Stimulated activated CD8-positive, alpha-beta memory T cell treated with anti-CD3 and anti-CD28 coated beads, Interleukin-4, amount 100 ng/mL, for 24 hours (primary cell): Measurements from ENCODE around the gene OR2B6.
"Not testable (repeated sequence)": the region's sequence is repeated elsewhere in the genome, so short reads cannot be mapped to it uniquely, and the experiment has no call there.

ENCODE experiments used
- DNase-seq: peaks from one replicate; pipeline ENCODE4 v3.0.0-alpha.2; 2020; ENCODE audit warnings: low read depth

OR2B6 gene

DNA sequence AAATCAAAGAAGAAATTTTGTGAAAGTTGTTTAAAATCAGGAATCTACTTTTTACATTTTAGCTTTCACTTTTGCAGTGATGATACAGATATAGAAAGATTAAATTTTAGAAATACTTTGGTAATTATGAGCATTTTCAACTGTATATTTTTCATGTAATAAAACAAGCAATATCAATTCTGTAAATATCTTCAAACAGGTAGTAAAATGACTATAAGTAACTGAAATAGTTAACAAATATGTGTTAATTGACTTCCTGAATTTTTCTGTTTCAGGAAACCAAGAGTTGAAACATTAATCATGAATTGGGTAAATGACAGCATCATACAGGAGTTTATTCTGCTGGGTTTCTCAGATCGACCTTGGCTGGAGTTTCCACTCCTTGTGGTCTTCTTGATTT is at the start of gene OR2B6:
Gene OR2B6, plus strand, starts transcription at position 301 of the 400 bp plus-strand sequence. Its CDS starts 0 bp downstream, at position 301.
- DNase-seq, result no peak

DNA sequence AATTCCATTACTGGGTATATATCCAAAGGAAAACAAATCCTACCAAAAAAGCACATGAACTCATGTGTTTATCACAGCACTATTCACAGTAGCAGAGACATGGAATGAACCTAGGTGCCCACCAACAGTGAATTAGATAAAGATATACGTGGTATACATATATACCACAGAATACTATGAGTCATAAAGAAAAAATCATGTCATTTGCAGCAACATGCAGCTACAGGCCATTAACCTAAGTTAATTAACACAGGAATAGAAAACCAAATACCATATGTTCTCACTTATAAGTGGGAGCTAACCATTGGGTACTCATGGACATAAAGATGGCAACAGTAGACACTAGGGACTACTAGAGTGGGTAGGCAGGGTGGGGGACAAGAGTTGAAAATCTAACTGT is 49.0 kb upstream of the OR2B6 start:
- no peak for DNase-seq

DNA sequence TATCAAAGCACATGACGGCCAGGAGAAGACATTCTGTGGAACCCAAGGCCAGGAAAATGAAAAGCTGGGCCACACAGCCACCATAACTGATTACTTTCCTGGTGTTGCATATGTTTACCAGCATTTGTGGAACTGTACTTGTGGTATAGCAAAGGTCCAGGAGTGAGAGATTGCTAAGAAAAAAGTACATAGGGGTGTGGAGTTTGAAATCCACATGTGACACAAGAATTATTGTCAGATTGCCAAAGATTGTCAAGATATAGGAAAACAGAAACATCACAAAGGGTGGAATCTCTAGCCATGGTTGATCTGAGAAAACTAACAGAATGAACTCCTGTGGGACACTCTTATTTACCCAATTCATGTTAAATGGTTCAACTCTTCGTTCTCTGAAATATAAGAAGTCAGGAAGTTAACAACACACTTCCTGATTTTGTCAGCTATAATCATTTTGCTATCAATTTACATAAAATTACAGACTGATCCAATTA is 45.0 kb upstream of the OR2B6 start, which contains the start of gene OR2B2:
Gene OR2B2, minus strand, starts transcription at position 441 of the 491 bp plus-strand sequence. Its CDS starts 77 bp downstream, at position 364.
- DNase-seq, result no peak

DNA sequence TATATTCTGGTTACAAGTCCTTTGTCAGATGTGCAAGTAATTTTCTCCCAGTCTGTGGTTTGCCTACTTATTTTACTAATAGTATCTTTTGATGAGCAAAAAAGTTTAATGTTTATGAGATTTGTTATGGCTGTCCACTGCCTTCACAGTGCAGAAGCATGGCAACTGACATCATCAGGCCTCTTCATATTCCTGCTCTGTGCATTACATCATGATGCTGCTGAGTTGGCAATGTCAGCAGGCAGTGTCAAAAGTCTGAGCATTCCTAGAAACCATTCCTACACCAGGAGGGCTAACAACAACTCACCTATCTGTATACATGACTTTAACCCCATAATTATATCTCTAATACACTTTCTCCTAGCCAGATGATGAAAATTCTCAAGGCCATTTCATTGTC is 34.1 kb upstream of the OR2B6 start:
- no peak for DNase-seq

DNA sequence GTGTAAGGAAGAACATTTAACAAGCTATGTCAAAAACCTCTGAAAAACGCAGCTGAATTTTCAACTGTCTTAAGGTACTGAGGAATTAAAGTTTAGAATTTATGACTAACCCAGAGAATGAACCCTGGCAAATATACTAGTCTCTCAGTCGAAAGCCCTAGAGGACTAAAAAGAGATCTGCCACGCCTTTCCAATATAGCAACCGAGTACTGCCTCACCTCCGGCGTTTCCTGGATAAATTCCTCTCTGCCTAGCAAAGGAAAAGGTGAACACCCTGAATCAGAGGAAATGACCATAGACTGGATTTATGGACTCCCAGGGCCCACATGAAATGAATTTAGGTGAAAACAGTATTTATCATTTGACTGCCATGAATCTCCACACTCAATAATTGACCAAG is 32.9 kb upstream of the OR2B6 start:
- DNase-seq, result no peak

DNA sequence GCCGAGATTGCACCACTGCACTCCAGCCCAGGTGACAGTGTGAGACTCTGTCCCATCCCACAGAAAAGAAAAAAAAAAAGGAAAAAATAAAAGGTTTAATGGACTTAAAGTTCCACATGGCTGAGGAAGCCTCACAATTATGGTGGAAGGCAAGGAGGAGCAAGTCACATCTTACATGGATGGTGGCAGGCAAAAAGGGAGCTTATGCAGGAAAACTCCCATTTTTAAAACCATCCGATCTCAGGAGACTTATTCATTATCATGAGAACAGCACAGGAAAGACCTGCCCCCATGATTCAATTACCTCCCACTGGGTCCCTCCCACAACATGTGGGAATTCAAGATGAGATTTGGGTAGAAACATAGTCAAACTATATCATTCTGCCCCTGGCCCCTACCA is 29.0 kb upstream of the OR2B6 start:
- not testable (repeated sequence) for DNase-seq

DNA sequence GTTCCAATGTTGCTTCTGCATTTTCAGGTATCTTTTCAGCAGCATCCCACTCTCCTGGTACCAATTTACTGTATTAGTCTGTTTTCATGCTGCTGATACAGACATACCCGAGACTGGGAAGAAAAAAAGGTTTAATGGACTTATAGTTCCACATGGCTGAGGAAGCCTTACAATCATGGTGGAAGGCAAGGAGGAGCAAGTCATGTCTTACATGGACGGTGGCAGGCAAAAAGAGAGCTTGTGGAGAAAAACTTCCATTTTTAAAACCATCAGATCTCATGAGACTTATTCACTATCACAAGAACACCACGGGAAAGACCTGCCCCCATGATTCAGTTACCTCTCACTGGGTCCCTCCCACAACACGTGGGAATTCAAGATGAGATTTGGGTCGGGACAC is 27.1 kb upstream of the OR2B6 start:
- DNase-seq, result not testable (repeated sequence)

DNA sequence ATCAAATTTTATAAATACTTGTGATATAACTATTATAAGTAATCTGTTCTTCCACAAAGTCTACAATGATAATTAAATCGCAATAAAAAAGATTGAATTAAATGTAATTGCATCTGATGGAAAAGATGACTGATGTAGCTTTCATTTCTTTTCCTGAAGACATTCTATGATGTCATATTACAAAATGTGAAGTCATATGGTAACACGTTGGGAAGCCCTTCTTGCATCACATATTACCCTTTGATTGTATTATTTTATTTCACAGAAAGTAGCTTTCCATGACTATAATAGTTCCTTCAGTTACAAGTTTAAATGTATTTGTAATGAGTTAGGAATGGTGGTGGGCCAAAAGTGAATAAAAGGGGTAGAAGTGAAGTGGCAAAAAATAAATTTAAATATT is 25.8 kb upstream of the OR2B6 start:
- no peak for DNase-seq

DNA sequence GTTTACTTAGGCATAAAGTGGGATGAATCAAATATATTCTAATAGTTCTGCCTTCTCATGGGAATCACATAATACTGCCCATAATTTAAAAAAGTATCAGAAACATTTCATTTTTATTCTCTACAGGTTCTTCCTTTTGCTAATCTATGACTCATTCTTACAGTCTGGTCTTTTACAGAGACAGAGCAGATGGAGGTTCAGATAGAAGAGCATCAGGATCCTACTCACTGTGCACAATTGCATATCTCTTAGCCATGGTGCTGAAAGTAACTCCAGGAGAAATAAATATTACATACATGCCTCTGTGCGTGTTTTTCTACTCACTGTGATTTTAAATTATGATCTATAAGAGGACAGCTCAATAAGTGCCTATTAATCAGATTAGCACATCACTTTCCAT is 16.3 kb upstream of the OR2B6 start:
- no peak for DNase-seq

DNA sequence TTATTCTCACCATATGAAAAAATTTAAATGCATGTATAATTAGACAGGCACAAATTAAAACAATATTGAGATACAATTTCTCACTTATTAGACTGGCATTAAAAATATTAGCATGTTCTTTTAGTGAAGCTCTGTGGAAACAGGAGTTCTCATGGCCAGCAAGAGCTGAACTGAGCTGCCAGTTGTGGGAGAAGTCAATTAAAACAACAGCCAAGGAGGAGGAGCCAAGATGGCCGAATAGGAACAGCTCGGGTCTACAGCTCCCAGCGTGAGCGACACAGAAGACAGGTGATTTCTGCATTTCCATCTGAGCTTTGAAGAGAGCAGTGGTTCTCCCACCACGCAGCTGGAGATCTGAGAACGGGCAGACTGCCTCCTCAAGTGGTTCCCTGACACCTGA is 14.0 kb upstream of the OR2B6 start:
- DNase-seq, result not testable (repeated sequence)

DNA sequence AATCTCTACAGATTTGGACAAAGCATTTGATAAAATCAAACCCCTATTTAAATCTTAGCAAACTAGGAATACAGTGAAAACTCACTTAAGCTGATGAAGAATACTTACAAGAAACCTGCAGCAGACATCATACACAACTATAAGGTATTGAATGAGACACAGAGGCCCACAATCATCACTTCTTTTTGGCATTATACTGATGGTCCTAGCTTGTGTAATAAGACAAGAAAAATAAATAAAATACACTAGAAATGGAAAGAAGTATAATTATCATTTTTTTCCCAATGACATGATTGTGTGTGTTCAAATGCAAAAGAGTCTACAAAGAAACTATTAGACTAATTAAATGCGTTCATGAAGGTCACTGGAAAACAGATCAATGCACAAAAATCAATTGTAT is 8.8 kb upstream of the OR2B6 start:
- DNase-seq, result no peak

DNA sequence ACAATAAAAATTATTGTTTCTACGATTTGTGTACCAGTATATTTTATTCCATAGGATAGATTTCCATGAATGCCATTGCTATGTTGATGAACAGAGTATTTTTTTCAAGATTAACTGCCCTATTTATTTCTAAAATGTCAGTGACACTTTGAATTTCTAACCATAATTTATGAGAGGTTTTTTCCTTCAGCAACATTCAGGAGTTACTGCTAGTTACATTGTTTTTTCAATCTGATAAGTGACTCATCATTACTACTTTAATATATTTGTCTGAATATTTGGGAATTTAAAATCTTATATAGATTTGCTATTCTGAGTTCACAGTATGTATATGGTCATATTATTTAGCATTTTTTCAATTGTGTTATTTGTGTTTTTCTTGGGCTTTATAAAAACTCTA is 6.0 kb upstream of the OR2B6 start:
- no peak for DNase-seq

DNA sequence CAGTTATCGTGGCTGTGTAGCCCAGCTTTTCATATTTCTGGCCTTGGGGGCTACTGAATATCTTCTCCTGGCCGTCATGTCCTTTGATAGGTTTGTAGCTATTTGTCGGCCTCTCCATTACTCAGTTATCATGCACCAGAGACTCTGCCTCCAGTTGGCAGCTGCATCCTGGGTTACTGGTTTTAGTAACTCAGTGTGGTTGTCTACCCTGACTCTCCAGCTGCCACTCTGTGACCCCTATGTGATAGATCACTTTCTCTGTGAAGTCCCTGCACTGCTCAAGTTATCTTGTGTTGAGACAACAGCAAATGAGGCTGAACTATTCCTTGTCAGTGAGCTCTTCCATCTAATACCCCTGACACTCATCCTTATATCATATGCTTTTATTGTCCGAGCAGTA is 475 bp downstream of the OR2B6 start:
- no peak for DNase-seq

DNA sequence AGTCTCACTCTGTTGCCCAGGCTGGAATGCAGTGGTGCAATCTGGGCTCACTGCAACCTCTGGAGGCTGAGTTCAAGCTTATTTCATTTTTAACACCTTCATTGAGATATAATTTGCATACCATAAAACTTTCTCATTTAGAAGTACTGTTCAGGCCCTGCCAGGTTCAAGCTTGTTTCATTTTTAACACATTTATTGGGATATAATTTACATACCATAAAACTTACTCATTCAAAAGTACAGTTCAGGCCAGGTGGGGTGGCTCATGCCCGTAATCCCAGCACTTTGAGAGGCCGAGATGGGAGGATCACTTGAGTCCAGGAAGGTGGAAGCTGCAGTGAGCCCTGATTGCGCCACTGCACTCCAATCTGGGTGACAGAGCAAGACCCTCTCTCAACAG is 5.5 kb downstream of the OR2B6 start:
- DNase-seq, result no peak

DNA sequence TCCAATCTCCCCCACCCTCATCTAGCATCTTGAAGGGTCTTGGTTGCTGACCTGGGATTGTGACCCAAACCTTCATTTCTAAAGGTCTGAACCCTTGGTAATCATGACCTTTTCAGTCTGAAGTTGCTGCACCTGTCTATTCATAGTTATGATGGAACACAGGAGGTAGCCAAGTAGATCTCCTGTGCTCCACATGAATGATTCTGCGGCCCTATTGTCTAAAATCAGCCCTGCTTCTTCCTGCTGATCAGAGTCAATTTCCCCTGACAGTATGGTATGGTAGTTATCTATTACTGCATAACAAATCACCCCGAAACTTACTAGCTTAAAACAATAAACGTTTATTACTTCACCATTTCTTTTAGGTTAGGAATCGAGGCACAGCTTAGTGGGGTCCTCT is 9.0 kb downstream of the OR2B6 start:
- no peak for DNase-seq

DNA sequence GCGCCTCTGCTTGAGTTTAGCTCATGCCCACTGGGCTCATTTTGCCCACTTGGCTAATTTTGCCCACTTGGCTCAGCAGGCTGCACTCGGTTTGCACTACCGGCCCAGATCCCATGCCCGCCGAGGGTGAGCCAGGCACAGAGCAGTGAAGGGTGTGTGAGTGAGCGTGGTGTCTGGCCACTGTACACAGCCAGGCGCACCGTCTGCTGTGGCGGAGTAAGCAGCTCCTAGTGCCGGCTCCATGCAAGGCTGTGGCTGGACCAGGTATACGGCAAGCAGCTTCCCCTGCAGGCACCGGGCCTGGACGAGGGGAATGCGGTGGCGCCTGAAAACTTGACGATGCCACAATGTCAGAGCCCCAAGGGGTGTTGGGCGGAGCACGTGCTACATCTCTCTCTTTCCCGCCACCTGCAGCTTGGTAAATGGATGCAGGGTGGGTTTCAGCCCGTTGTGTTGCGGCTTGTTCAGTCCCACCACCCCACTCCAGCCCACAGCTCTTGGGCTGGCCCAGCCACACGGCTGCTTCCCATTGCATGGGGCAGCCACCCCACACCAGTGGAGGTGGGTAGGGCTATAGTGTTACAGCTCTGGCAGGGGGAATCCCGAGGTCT is 9.9 kb downstream of the OR2B6 start:
- no peak for DNase-seq

DNA sequence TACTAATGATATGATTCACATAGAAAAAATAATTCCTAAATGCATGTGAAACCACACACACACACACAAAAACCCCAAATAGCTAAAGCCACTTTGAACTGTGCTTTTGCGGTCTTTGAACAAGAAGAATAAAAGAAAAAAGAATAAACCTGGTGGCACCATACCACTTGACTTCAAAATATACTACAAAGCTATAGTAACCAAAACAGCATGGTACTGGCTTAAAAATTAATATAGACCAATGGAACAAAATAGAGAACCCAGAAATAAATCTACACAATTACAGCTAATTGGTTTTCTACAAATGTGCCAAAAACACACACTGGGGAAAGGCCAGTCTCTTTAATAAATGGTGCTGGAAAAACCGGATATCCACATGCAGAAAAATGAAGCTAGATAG is 13.4 kb downstream of the OR2B6 start:
- DNase-seq, result no peak

DNA sequence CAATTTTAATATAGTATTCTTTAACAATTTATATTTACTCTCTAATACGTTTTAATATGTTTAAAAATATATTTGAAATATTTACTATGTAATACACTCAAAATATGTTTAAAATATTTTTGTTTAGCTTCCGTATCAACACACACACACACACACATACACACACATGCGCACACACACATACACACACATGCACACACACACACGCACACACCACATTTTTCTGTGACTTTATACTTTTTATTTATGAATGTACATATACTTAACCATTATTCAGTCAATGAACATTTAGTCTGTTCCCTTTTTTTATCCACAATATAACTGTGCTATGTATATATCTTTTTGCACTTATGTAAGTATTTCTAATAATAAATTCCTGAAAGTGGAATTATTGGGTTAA is 15.7 kb downstream of the OR2B6 start:
- DNase-seq, result no peak

DNA sequence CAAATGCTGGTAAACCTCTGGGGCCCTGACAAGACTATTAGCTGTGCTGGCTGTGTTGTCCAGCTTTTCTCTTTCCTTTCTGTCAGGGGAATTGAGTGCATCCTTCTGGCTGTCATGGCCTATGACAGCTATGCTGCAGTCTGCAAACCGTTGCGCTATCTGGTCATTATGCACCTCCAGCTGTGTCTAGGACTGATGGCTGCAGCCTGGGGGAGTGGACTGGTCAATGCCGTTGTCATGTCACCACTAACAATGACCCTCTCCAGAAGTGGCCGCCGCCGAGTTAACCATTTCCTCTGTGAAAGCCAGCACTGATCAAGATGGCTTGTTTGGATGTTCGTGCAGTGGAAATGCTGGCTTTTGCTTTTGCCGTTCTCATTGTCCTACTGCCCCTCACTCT is 20.3 kb downstream of the OR2B6 start:
- DNase-seq, result no peak

DNA sequence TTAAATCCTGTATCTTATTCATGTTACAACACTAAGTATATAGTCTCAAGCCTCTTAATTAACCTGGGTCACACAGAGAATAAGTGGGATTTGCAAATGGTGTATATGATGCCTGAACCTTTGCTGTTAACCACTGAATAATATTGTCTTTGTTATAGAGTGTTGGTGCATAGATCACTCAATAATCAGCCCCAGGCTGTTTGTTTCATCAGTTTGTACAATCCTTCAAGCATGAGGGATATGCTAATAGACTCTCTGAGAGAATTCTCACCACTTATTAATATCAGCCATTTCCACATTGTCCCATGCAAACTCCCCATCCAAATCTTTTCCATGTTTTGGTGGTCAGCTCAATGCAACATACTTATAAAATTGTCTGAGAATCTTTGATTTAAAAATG is 21.7 kb downstream of the OR2B6 start:
- DNase-seq, result no peak

DNA sequence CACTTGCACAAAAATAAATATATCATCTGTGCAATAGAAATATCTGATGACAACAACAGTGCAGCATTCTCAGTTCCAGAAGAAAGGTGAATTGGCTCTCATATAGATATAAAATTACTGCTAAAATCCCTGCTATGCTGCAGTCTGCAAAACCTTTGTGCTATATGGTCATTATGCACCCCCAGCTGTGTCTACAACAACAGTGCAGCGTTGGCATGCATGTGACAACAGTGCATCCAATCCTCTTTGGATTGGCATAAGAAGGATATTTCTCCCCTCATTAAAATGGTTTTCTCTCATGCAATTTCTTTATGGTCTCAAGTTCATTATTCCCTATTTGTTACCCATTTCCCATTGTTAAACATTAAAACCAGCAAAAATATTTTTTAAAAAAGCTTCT is 23.1 kb downstream of the OR2B6 start:
- no peak for DNase-seq

DNA sequence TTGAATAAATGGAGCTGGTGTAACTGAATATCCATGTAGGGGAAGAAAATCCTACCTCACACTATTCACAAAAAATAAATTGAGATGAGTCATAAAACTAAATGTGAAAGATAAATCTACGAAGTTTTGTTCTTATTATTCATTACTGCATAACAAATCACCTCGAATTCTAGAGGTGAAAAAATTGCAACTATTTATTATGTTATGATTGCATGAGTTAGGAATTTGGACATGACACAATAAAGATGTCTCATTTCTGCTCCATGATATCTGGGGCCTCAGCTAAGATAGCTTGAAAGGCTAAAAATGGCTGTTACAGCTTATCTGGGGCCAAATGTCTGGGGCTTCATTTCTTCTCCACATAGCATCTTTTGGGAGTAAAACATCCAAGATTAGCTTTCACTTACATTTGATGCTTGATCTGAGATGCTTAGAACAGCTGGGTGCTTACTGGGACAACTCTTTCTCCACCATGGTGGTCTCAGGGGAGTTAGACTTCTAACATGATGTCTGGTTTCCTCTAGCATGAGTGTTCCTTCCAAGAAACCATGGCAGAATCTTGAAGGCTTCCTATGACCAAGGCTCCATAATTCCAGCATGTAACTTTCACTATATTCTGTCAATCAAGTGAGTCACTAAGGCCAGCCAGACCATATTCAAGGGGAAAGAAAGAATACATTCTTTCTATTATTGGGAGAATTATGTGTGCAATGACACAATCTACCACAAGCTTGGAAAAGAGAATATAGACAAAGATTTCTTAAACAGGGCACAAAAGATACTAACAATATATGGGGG is 30.1 kb downstream of the OR2B6 start:
- DNase-seq, result no peak

DNA sequence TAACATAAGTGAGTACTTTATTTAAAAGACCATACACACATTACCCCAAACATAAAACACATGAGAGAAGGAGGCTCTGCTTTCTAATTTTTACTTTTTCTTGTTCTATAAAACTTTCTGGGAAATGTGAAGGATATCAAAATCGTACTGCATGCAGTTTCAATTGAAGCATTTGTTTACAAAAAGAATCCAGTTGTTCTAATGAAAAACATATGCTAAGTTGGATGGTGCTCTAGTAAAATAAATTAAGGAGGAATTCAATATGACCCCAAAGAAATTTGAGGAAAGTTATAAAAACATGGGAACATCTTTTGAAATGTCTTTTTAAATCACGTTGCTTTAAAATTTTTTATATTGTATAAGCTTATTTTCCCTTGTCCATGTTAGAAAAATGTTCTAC is 37.6 kb downstream of the OR2B6 start:
- no peak for DNase-seq
